ENCODE data around the gene PTPRG. TPM values are rescaled to one million over a fixed set of nuclear protein-coding genes. Genes with fewer than 3 reads are reported as not detected.

Gene PTPRG
- total and polyA plus RNA-seq, 2 of the 13 experiments (the other 11 are each of a cell fraction or from before 2014, with no cell fraction given): 8.0 to 25.3 TPM

DNA sequence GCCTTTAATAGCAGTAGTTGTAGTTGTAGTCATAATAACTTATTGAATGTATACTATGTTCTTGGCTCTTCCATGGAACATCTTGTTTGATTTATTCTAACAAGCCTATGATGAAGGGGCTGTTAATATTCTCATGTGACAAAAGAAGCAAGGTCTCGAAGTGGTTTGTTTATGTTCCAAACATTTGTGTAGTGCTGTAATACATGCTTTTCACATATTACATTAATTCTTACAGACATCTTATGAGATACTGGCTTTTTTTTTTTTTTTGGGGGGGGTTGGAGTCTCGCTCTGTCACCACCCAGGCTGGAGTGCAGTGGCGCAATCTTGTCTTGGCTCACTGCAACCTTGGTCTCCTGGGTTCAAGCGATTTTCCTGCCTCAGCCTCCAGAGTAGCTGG lies 252.3 kb downstream of the PTPRG start:
- Histone ChIP-seq H3K9ac (ENCODE audit: insufficient read depth, low read depth, low read length) (no peak overlapping the region), H2AFZ (ENCODE audit: low read length) (no peak overlapping the region), H3K36me3 (replicated peaks in 1 of 2; ENCODE audit: control insufficient read depth in 1 of 2, insufficient read depth in 2 of 2, low read length in 2 of 2) (no peaks in the 10 kb centered on the region), H3K4me2 (ENCODE audit: low read depth, low read length) (no peak overlapping the region), H4K20me1 (ENCODE audit: insufficient read depth, low read length) (0 out of 2 replicates have a peak, but pooled peaks cover 3% of the 10 kb centered on the region), H3K4me1 (ENCODE audit: insufficient read depth, low read length) (peaks cover 33% of the 10 kb centered on the region), H3K4me3 (replicated peaks in 1 of 3; ENCODE audit: insufficient read depth in 1 of 3, low read depth in 2 of 3, low read length in 3 of 3) (no peak overlapping the region), H3K27me3 (ENCODE audit: control insufficient read depth in 1 of 2, insufficient read depth in 2 of 2, low read length in 2 of 2) (no peaks in the 10 kb centered on the region), H3K27ac (ENCODE audit: extremely low read length, insufficient read depth, low read length) (no peak overlapping the region), H3K9me3 (ENCODE audit: low read length) (no peaks in the 10 kb centered on the region), H3K79me2 (ENCODE audit: insufficient read depth, low read length) (peaks cover 2% of the 10 kb centered on the region)
- WGBS (ENCODE audit: low lambda C conversion rate): 92% methylated on average over 4 of the region's 4 CpGs
- intact Hi-C loops (cut with micrococcal nuclease; ENCODE audit: unreplicated experiment): no loop called here
- FAIRE-seq: no peak
- in situ Hi-C loops (cut with HindIII; ENCODE audit: extremely low pct_ligation_motif_present, low pct_unique_long_range_greater_than_20kb): no loop called here
- BruUV-seq (replicated peaks): no TSS peak
- POLR2A ChIA-PET: no interaction called here
- no peak for ATAC-seq
- DNase-seq (ENCODE audit: low spot score): no peak
- TF ChIP-seq, protein P1, sequence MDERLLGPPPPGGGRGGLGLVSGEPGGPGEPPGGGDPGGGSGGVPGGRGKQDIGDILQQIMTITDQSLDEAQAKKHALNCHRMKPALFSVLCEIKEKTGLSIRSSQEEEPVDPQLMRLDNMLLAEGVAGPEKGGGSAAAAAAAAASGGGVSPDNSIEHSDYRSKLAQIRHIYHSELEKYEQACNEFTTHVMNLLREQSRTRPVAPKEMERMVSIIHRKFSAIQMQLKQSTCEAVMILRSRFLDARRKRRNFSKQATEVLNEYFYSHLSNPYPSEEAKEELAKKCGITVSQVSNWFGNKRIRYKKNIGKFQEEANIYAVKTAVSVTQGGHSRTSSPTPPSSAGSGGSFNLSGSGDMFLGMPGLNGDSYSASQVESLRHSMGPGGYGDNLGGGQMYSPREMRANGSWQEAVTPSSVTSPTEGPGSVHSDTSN (CRISPR knock-in tag; IDR thresholded peaks at IDR 0.05): no peak
- CTCF ChIA-PET (ENCODE audit: low intra/inter-chr PET ratio, low total read pairs): no interaction called here

DNA sequence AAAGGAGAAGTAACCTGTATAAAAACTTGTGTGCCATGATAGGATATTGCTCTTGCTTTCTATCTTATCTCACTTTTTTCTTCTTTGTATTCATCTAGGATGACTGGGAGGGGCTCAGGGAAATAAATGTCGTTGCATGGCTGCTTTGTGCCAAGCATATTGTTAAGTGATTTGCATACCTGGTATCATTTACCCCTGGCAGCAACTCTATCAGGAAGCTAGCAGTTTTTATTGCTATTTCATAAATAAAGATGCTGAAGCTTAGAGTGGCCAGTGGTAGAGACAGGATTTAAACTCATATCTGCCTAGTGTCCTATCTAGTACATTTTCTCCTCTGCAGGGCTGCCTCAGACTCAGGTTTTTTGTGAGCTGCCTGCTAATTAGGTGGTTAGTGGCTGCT lies 253.3 kb downstream of the PTPRG start:
- BruUV-seq (replicated peaks): no TSS peak
- no peak overlapping the region for H3K9ac ChIP-seq (ENCODE audit: insufficient read depth, low read depth, low read length)
- no peak overlapping the region for H3K4me3 ChIP-seq (replicated peaks in 1 of 3; ENCODE audit: insufficient read depth in 1 of 3, low read depth in 2 of 3, low read length in 3 of 3)
- no peak overlapping the region for H3K4me2 ChIP-seq (ENCODE audit: low read depth, low read length)
- FAIRE-seq (no peak), ATAC-seq (no peak), DNase-seq (ENCODE audit: low spot score) (no peak)
- WGBS (ENCODE audit: low lambda C conversion rate): 44% methylated on average over 1 of the region's 1 CpG
- no peak overlapping the region for H2AFZ ChIP-seq (ENCODE audit: low read length)
- POLR2A ChIA-PET: no interaction called here
- no peak overlapping the region for H3K27ac ChIP-seq (ENCODE audit: extremely low read length, insufficient read depth, low read length)
- intact Hi-C loops (cut with micrococcal nuclease; ENCODE audit: unreplicated experiment): no loop called here
- peaks cover 2% of the 10 kb centered on the region for H3K79me2 ChIP-seq (ENCODE audit: insufficient read depth, low read length)
- CTCF ChIA-PET (ENCODE audit: low intra/inter-chr PET ratio, low total read pairs): no interaction called here
- no peaks in the 10 kb centered on the region for H3K9me3 ChIP-seq (ENCODE audit: low read length)
- H3K27me3 ChIP-seq (ENCODE audit: control insufficient read depth in 1 of 2, insufficient read depth in 2 of 2, low read length in 2 of 2): no peaks in the 10 kb centered on the region
- H4K20me1 ChIP-seq (ENCODE audit: insufficient read depth, low read length): 0 out of 2 replicates have a peak, but pooled peaks cover 3% of the 10 kb centered on the region
- H3K36me3 ChIP-seq (replicated peaks in 1 of 2; ENCODE audit: control insufficient read depth in 1 of 2, insufficient read depth in 2 of 2, low read length in 2 of 2): no peaks in the 10 kb centered on the region
- in situ Hi-C loops (cut with HindIII; ENCODE audit: extremely low pct_ligation_motif_present, low pct_unique_long_range_greater_than_20kb): no loop called here
- H3K4me1 ChIP-seq (ENCODE audit: insufficient read depth, low read length): peaks cover 30% of the 10 kb centered on the region
- TF ChIP-seq, protein P2, sequence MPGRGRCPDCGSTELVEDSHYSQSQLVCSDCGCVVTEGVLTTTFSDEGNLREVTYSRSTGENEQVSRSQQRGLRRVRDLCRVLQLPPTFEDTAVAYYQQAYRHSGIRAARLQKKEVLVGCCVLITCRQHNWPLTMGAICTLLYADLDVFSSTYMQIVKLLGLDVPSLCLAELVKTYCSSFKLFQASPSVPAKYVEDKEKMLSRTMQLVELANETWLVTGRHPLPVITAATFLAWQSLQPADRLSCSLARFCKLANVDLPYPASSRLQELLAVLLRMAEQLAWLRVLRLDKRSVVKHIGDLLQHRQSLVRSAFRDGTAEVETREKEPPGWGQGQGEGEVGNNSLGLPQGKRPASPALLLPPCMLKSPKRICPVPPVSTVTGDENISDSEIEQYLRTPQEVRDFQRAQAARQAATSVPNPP (CRISPR knock-in tag; IDR thresholded peaks at IDR 0.05): no peak
- TF ChIP-seq, protein P3, sequence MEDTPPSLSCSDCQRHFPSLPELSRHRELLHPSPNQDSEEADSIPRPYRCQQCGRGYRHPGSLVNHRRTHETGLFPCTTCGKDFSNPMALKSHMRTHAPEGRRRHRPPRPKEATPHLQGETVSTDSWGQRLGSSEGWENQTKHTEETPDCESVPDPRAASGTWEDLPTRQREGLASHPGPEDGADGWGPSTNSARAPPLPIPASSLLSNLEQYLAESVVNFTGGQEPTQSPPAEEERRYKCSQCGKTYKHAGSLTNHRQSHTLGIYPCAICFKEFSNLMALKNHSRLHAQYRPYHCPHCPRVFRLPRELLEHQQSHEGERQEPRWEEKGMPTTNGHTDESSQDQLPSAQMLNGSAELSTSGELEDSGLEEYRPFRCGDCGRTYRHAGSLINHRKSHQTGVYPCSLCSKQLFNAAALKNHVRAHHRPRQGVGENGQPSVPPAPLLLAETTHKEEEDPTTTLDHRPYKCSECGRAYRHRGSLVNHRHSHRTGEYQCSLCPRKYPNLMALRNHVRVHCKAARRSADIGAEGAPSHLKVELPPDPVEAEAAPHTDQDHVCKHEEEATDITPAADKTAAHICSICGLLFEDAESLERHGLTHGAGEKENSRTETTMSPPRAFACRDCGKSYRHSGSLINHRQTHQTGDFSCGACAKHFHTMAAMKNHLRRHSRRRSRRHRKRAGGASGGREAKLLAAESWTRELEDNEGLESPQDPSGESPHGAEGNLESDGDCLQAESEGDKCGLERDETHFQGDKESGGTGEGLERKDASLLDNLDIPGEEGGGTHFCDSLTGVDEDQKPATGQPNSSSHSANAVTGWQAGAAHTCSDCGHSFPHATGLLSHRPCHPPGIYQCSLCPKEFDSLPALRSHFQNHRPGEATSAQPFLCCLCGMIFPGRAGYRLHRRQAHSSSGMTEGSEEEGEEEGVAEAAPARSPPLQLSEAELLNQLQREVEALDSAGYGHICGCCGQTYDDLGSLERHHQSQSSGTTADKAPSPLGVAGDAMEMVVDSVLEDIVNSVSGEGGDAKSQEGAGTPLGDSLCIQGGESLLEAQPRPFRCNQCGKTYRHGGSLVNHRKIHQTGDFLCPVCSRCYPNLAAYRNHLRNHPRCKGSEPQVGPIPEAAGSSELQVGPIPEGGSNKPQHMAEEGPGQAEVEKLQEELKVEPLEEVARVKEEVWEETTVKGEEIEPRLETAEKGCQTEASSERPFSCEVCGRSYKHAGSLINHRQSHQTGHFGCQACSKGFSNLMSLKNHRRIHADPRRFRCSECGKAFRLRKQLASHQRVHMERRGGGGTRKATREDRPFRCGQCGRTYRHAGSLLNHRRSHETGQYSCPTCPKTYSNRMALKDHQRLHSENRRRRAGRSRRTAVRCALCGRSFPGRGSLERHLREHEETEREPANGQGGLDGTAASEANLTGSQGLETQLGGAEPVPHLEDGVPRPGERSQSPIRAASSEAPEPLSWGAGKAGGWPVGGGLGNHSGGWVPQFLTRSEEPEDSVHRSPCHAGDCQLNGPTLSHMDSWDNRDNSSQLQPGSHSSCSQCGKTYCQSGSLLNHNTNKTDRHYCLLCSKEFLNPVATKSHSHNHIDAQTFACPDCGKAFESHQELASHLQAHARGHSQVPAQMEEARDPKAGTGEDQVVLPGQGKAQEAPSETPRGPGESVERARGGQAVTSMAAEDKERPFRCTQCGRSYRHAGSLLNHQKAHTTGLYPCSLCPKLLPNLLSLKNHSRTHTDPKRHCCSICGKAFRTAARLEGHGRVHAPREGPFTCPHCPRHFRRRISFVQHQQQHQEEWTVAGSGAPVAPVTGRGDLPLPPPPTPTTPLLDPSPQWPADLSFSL (CRISPR knock-in tag; IDR thresholded peaks at IDR 0.05): no peak
- TF ChIP-seq ZFP1 (CRISPR knock-in tag; IDR thresholded peaks at IDR 0.05): no peak
- no peak for TF ChIP-seq NFIC (IDR thresholded peaks at IDR 0.05; ENCODE audit: low read length)
- no peak for TF ChIP-seq ZEB1 (IDR thresholded peaks at IDR 0.05; ENCODE audit: insufficient replicate concordance, low read depth)
- TF ChIP-seq, protein P4, sequence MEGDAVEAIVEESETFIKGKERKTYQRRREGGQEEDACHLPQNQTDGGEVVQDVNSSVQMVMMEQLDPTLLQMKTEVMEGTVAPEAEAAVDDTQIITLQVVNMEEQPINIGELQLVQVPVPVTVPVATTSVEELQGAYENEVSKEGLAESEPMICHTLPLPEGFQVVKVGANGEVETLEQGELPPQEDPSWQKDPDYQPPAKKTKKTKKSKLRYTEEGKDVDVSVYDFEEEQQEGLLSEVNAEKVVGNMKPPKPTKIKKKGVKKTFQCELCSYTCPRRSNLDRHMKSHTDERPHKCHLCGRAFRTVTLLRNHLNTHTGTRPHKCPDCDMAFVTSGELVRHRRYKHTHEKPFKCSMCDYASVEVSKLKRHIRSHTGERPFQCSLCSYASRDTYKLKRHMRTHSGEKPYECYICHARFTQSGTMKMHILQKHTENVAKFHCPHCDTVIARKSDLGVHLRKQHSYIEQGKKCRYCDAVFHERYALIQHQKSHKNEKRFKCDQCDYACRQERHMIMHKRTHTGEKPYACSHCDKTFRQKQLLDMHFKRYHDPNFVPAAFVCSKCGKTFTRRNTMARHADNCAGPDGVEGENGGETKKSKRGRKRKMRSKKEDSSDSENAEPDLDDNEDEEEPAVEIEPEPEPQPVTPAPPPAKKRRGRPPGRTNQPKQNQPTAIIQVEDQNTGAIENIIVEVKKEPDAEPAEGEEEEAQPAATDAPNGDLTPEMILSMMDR (CRISPR knock-in tag; IDR thresholded peaks at IDR 0.05): no peak
- no peak for TF ChIP-seq ZNF615 (CRISPR knock-in tag; IDR thresholded peaks at IDR 0.05; ENCODE audit: borderline replicate concordance)

All from HepG2 (cell line).